Gastrocnemius medialis (tissue), 4 donors: ENCODE results near the gene APLP2. TPM values are rescaled to one million over a fixed set of nuclear protein-coding genes. Genes with fewer than 3 reads are reported as not detected.

ENCODE experiments used
- ATAC-seq, 2 donors: fragments of 150-250 bp; one replicate each; pipeline ENCODE4 v1.9.1; 2016
- DNase-seq, 2 donors: peaks; one replicate each; pipeline ENCODE4 v3.0.0-alpha.2; 2019
- H3K27ac ChIP-seq, 4 donors: fragments of 200-600 bp; sonication (generic); 1 replicate in 1 of 4; 2 replicates in 3 of 4; pipeline ENCODE4 v1.5.1; 2016 to 2018; ENCODE audit warnings: mild to moderate bottlenecking in 2 of 4, moderate library complexity in 1 of 4
- H3K27me3 ChIP-seq, 3 donors: fragments of 200-600 bp; sonication (generic) in 2 of 3; 1 replicate in 1 of 3; 2 replicates in 2 of 3; pipeline versions ENCODE4 v1.5.1 to v1.6.0; 2016 to 2019; ENCODE audit warnings: mild to moderate bottlenecking in 1 of 3, moderate library complexity in 1 of 3
- H3K36me3 ChIP-seq, 2 donors: fragments of 200-600 bp; sonication (generic) in 1 of 2; one replicate each; pipeline ENCODE4 v1.5.1; 2017 to 2018
- H3K4me1 ChIP-seq, 2 donors: fragments of 200-600 bp; sonication (generic) in 1 of 2; one replicate each; pipeline ENCODE4 v1.5.1; 2016 to 2017; ENCODE audit warnings: mild to moderate bottlenecking in 2 of 2
- H3K4me3 ChIP-seq, 4 donors: fragments of 200-600 bp; sonication (generic) in 3 of 4; 1 replicate in 1 of 4; 2 replicates in 3 of 4; pipeline ENCODE4 v1.5.1; 2016 to 2019; ENCODE audit warnings: mild to moderate bottlenecking in 2 of 4
- H3K9me3 ChIP-seq, 3 donors: fragments of 200-600 bp; sonication (generic) in 2 of 3; 1 replicate in 1 of 3; 2 replicates in 2 of 3; pipeline ENCODE4 v1.5.1; 2016 to 2019
- POLR2A ChIP-seq, 2 donors: fragments of 450-650 bp; IDR thresholded peaks; one replicate each; pipeline ENCODE4 v1.6.1; 2017; ENCODE audit warnings: antibody characterized with exemption in 2 of 2, mild to moderate bottlenecking in 2 of 2, moderate library complexity in 2 of 2
- in situ Hi-C, 4 donors: fragments of 200-750 bp; cut with MboI; loops; one replicate each; pipeline versions ENCODE4 v1.15.0 to v1.8.0; 2017; ENCODE audit warnings: low sequenced_read_pairs in 4 of 4
- intact Hi-C: fragments of 100-400 bp; cut with DNase I; formaldehyde crosslinking; loops from one replicate; pipeline ENCODE4 v1.15.1; 2023; ENCODE audit warnings: low total_unique reads
- total RNA-seq, 4 donors: library from RNA; depleted of rRNA; stranded (reverse); fragments of >200 nt; gene quantifications; one replicate each; pipeline versions ENCODE4 v1.1.0 to v1.2.3, GENCODE V29; 2016
- TF ChIP-seq, protein P1 (sequence below), 5 experiments: fragments of 450-650 bp in 3 of 5; fragments of 200-600 bp in 2 of 5; sonication (generic) in 2 of 5; IDR thresholded peaks in 4 of 5; conservative IDR thresholded peaks in 1 of 5; 1 replicate in 4 of 5; 2 replicates in 1 of 5; pipeline ENCODE4 v1.5.1; 2016 to 2019; ENCODE audit warnings: antibody characterized with exemption in 5 of 5, mild to moderate bottlenecking in 3 of 5, moderate library complexity in 3 of 5

Gene APLP2
- total RNA-seq, 4 donors from 2014 or later, result 80.4 to 110 (median 82.1) TPM

DNA sequence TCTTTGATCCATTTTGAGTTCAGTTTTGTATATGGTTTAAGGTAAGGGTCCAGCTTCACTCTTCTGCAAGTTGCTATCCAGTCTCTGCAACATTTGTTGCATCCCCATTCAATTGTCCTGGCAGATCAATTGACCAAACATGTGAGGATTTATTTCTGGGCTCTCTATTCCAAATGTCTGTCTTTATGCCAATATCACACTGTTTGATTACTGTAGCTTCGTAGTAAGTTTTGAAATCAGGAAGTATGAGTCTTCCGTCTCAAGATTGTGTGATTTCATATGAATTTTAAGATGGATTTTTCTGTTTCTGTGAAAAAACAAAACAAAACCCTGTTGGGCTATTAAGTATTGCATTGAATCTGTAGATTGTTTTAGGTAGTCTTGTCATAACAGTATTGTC lies 17.0 kb downstream of the APLP2 start:
- no peaks in the 10 kb centered on the region for H3K9me3 ChIP-seq
- DNase-seq, result no peak
- no peaks in the 10 kb centered on the region for H3K27me3 ChIP-seq
- intact Hi-C loops (no loop called here), in situ Hi-C loops (no loop called here)
- ATAC-seq, result no peak
- peaks cover 33 to 37% of the 10 kb centered on the region in 2 donors for H3K4me1 ChIP-seq
- no peaks in the 10 kb centered on the region for H3K36me3 ChIP-seq
- no peak overlapping the region for H3K4me3 ChIP-seq
- no peak overlapping the region for H3K27ac ChIP-seq
- no peak for TF ChIP-seq POLR2A (IDR thresholded peaks at IDR 0.05)
- TF ChIP-seq, protein P1, sequence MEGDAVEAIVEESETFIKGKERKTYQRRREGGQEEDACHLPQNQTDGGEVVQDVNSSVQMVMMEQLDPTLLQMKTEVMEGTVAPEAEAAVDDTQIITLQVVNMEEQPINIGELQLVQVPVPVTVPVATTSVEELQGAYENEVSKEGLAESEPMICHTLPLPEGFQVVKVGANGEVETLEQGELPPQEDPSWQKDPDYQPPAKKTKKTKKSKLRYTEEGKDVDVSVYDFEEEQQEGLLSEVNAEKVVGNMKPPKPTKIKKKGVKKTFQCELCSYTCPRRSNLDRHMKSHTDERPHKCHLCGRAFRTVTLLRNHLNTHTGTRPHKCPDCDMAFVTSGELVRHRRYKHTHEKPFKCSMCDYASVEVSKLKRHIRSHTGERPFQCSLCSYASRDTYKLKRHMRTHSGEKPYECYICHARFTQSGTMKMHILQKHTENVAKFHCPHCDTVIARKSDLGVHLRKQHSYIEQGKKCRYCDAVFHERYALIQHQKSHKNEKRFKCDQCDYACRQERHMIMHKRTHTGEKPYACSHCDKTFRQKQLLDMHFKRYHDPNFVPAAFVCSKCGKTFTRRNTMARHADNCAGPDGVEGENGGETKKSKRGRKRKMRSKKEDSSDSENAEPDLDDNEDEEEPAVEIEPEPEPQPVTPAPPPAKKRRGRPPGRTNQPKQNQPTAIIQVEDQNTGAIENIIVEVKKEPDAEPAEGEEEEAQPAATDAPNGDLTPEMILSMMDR (IDR thresholded peaks at IDR 0.05 in 4 of 5, conservative IDR thresholded peaks at IDR 0.05 in 1 of 5), result no peak

DNA sequence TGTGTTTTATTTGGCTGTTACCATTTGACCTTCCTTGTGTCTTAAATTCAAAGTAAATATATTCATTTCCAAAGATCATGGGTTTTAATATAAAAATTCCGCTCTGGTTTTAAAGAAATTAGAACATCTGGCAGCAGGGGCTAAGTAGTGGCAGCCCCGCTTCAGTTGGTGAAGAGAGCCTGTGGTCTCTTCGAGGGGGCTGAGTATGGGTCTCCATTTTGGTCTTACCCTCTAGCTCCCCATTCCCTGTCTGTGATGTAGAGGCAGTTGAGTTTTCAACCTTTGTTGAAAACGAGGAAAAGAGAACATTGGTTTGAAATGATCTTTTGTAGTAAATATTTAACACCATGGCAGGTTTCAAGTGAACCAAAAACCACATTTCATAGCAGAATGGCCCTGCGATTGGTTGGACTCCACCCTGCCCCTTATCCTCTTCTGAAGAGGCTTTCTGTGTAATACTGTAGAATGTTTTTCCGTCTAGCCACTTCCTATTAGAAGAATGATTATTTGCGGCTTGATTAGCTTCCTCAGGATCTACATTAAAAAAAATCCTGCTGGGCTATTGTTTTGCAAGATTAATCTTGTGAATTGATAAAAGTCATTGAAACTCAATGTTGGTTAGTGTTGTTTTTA lies 17.7 kb downstream of the APLP2 start:
- TF ChIP-seq POLR2A (IDR thresholded peaks at IDR 0.05), result no peak
- TF ChIP-seq, protein P1 (IDR thresholded peaks at IDR 0.05 in 4 of 5, conservative IDR thresholded peaks at IDR 0.05 in 1 of 5), result no peak
- H3K36me3 ChIP-seq, result no peaks in the 10 kb centered on the region
- peaks cover 33 to 37% of the 10 kb centered on the region in 2 donors for H3K4me1 ChIP-seq
- H3K27ac ChIP-seq, result no peak overlapping the region
- H3K9me3 ChIP-seq, result no peaks in the 10 kb centered on the region
- no peak overlapping the region for H3K4me3 ChIP-seq
- DNase-seq (no peak), ATAC-seq (no peak)
- in situ Hi-C loops (no loop called here), intact Hi-C loops (no loop called here)
- H3K27me3 ChIP-seq, result no peaks in the 10 kb centered on the region

DNA sequence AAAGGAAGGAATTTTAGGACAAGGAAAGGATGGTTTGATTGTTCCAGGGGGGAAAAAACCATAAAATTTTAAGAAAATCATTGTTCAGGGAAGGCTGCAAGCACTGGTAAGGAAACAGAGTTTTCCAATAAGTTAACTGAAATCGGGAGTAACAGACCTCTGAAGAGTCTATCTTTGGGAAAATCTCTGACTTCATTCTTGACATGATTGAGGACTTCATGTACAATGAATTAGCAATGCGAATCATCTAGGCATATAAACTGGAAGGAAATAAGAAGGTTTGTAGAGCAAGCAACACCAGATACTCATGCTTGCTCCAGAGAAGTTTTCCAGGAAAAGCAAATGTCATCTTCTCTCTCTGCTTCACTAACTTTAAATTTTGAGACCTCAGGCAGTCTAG lies 18.5 kb downstream of the APLP2 start:
- Histone ChIP-seq H3K9me3 (no peaks in the 10 kb centered on the region), H3K27ac (no peak overlapping the region), H3K27me3 (no peaks in the 10 kb centered on the region), H3K36me3 (no peaks in the 10 kb centered on the region), H3K4me3 (no peak overlapping the region), H3K4me1 (peaks cover 33 to 37% of the 10 kb centered on the region in 2 donors)
- ATAC-seq (no peak), DNase-seq (no peak)
- intact Hi-C loops (no loop called here), in situ Hi-C loops (no loop called here)
- TF ChIP-seq, protein P1 (IDR thresholded peaks at IDR 0.05 in 4 of 5, conservative IDR thresholded peaks at IDR 0.05 in 1 of 5), result no peak
- no peak for TF ChIP-seq POLR2A (IDR thresholded peaks at IDR 0.05)

DNA sequence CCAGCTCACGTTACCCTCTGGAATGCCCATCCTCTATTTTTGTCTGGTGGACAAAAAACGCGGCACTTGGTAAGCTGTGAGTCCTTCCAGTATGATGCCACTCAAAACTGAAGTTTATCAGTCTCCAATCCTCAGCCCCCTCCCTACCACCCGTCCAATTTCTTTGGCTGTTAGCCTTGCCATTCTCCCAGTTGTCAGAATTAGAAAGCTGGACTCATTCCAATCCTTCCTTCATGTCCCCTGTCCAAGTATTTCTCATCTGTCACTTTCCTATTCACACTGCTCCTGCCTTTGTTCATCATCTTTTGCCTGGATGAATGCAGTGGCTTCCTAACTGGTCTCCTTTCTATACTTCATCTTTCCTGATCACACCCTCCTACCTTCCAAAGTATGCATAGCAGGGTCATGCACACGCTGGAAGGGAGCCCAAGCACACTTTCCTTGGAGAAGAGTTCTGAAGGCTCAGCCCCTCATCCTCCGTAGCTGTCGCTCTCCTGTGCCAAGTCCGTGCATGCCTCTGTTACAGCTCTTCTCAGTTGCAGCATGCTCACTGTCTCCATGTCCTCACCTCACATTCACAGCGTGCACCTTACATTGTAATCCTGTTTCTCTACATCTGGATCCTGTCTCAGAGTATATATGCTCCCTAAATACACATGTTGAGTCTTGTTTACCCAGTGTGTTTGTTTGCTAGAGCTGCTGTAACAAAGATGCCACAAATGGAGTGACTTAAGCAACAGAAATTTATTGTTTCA lies 19.4 kb downstream of the APLP2 start:
- H3K36me3 ChIP-seq, result no peaks in the 10 kb centered on the region
- DNase-seq (no peak), ATAC-seq (peak in 1 of 2 donors; percentile 39)
- TF ChIP-seq, protein P1 (IDR thresholded peaks at IDR 0.05 in 4 of 5, conservative IDR thresholded peaks at IDR 0.05 in 1 of 5), result no peak
- TF ChIP-seq POLR2A (IDR thresholded peaks at IDR 0.05), result no peak
- no peaks in the 10 kb centered on the region for H3K27me3 ChIP-seq
- no peaks in the 10 kb centered on the region for H3K9me3 ChIP-seq
- H3K4me3 ChIP-seq, result no peak overlapping the region
- intact Hi-C loops (no loop called here), in situ Hi-C loops (no loop called here)
- no peak overlapping the region for H3K27ac ChIP-seq
- H3K4me1 ChIP-seq, result peaks cover 33 to 37% of the 10 kb centered on the region in 2 donors
